AG04450 (cell line): ENCODE results near the gene NSD2. TPM values are rescaled to one million over a fixed set of nuclear protein-coding genes. Genes with fewer than 3 reads are reported as not detected.

Experiments
- CTCF ChIA-PET: fragments of 300-600, 350-600 bp; formaldehyde crosslinking; extraction: SDS; loops from one replicate; lab custom pipeline; 2022; ENCODE audit warnings: antibody characterized with exemption, inconsistent platforms; lab: Charles Lee
- POLR2A ChIA-PET: fragments of 350-600 bp; formaldehyde crosslinking; extraction: SDS; loops from one replicate; lab custom pipeline; 2021; ENCODE audit warnings: antibody characterized with exemption, inconsistent platforms; lab: Yijun Ruan, JAX
- DNase-seq: peaks from one replicate; pipeline ENCODE4 v3.0.0-alpha.2; 2011; ENCODE audit warnings: low read depth, low spot score
- H3K27ac ChIP-seq: one replicate; pipeline ENCODE4 v1.5.1; 2012; ENCODE audit warnings: low read depth, low read length, control low read depth
- H3K27me3 ChIP-seq: one replicate; pipeline ENCODE4 v1.6.0; 2012; ENCODE audit warnings: low read length; ENCODE audit not compliant: control insufficient read depth, insufficient read depth
- H3K4me3 ChIP-seq: 2 replicates; pipeline ENCODE4 v1.5.1; 2011; ENCODE audit warnings: mild to moderate bottlenecking, low read depth, low read length, control low read depth
- H3K9me3 ChIP-seq: 2 replicates; pipeline ENCODE4 v1.5.1; 2012; ENCODE audit warnings: low read length; ENCODE audit not compliant: control insufficient read depth, insufficient read depth
- polyA plus RNA-seq: library from polyadenylated mRNA; depleted of rRNA; stranded (reverse); fragments of >200 nt; gene quantifications from 2 replicates; pipeline ENCODE4 v1.2.3, GENCODE V29; 2011
- TF ChIP-seq, protein P1 (sequence below): IDR thresholded peaks from 2 replicates; pipeline ENCODE4 v1.5.1; 2011; ENCODE audit warnings: low read depth, low read length, control low read depth, inconsistent platforms

Gene NSD2
- polyA plus RNA-seq, 1 experiment: 26.4 TPM

GRCh38 chr4:1824746-1825145 lies 46.4 kb upstream of the NSD2 start:
- H3K4me3 ChIP-seq: no peak overlapping the region
- no peaks in the 10 kb centered on the region for H3K9me3 ChIP-seq
- TF ChIP-seq, protein P1, sequence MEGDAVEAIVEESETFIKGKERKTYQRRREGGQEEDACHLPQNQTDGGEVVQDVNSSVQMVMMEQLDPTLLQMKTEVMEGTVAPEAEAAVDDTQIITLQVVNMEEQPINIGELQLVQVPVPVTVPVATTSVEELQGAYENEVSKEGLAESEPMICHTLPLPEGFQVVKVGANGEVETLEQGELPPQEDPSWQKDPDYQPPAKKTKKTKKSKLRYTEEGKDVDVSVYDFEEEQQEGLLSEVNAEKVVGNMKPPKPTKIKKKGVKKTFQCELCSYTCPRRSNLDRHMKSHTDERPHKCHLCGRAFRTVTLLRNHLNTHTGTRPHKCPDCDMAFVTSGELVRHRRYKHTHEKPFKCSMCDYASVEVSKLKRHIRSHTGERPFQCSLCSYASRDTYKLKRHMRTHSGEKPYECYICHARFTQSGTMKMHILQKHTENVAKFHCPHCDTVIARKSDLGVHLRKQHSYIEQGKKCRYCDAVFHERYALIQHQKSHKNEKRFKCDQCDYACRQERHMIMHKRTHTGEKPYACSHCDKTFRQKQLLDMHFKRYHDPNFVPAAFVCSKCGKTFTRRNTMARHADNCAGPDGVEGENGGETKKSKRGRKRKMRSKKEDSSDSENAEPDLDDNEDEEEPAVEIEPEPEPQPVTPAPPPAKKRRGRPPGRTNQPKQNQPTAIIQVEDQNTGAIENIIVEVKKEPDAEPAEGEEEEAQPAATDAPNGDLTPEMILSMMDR: no peak
- H3K27me3 ChIP-seq: no peaks in the 10 kb centered on the region
- DNase-seq: no peak
- H3K27ac ChIP-seq: no peak overlapping the region
- CTCF ChIA-PET: no interaction called here
- POLR2A ChIA-PET: no interaction called here

GRCh38 chr4:1825326-1825725 lies 45.9 kb upstream of the NSD2 start:
- DNase-seq: no peak
- Histone ChIP-seq H3K9me3 (no peaks in the 10 kb centered on the region), H3K27me3 (no peaks in the 10 kb centered on the region), H3K27ac (no peak overlapping the region), H3K4me3 (no peak overlapping the region)
- TF ChIP-seq, protein P1: no peak
- CTCF ChIA-PET: no interaction called here
- POLR2A ChIA-PET: no interaction called here

- DNase-seq: no peak
- POLR2A ChIA-PET: no interaction called here
- CTCF ChIA-PET: interaction anchor here (1.0 kb wide), 1 partner anchor 73 kb away, joined by 3 read pairs; no protein-coding TSS in a partner anchor
- no peak overlapping the region for H3K4me3 ChIP-seq
- TF ChIP-seq, protein P1: no peak
- H3K27me3 ChIP-seq: no peaks in the 10 kb centered on the region
- no peaks in the 10 kb centered on the region for H3K9me3 ChIP-seq
- H3K27ac ChIP-seq: no peak overlapping the region
These were observed 44.5 kb upstream of the NSD2 start for GRCh38 chr4:1826531-1827350.

GRCh38 chr4:1830234-1830633 lies 41.0 kb upstream of the NSD2 start:
- CTCF ChIA-PET: interaction anchor here (1.8 kb wide), 1 partner anchor 69 kb away, joined by 4 read pairs; no protein-coding TSS in a partner anchor
- Histone ChIP-seq H3K27me3 (no peaks in the 10 kb centered on the region), H3K4me3 (no peak overlapping the region), H3K27ac (no peak overlapping the region), H3K9me3 (no peaks in the 10 kb centered on the region)
- no peak for DNase-seq
- POLR2A ChIA-PET: no interaction called here
- TF ChIP-seq, protein P1: no peak

- Histone ChIP-seq H3K27me3 (no peaks in the 10 kb centered on the region), H3K4me3 (no peak overlapping the region), H3K9me3 (no peaks in the 10 kb centered on the region), H3K27ac (no peak overlapping the region)
- TF ChIP-seq, protein P1: no peak
- ChIA-PET CTCF (interaction anchor here (1.8 kb wide), 1 partner anchor 69 kb away, joined by 4 read pairs; no protein-coding TSS in a partner anchor), POLR2A (no interaction called here)
- no peak for DNase-seq
These were observed 40.5 kb upstream of the NSD2 start for GRCh38 chr4:1830642-1831228.
